Measurements from ENCODE around the gene BRSK2.
"Not testable (repeated sequence)": the region's sequence is repeated elsewhere in the genome, so short reads cannot be mapped to it uniquely, and the experiment has no call there.

BRSK2 gene

GRCh38 chr11:1428762-1429316 lies 39.1 kb downstream of the BRSK2 start:
- no peak for TF ChIP-seq POLR2A (IDR thresholded peaks at IDR 0.05; ENCODE audit: low read length)
- TF ChIP-seq GATA1 (IDR thresholded peaks at IDR 0.05; ENCODE audit: low read depth, low read length), result no peak
- DNase-seq, result no peak

GRCh38 chr11:1433568-1433967 lies 43.8 kb downstream of the BRSK2 start:
- no peak for TF ChIP-seq POLR2A (IDR thresholded peaks at IDR 0.05; ENCODE audit: low read length)
- TF ChIP-seq GATA1 (IDR thresholded peaks at IDR 0.05; ENCODE audit: low read depth, low read length), result no peak
- no peak for DNase-seq

- no peak for TF ChIP-seq POLR2A (IDR thresholded peaks at IDR 0.05; ENCODE audit: low read length)
- no peak for TF ChIP-seq GATA1 (IDR thresholded peaks at IDR 0.05; ENCODE audit: low read depth, low read length)
- no peak for DNase-seq
These were observed 44.4 kb downstream of the BRSK2 start for GRCh38 chr11:1433977-1434640.

- DNase-seq, result not testable (repeated sequence)
These were observed 45.7 kb downstream of the BRSK2 start for GRCh38 chr11:1435479-1435819.

DNA sequence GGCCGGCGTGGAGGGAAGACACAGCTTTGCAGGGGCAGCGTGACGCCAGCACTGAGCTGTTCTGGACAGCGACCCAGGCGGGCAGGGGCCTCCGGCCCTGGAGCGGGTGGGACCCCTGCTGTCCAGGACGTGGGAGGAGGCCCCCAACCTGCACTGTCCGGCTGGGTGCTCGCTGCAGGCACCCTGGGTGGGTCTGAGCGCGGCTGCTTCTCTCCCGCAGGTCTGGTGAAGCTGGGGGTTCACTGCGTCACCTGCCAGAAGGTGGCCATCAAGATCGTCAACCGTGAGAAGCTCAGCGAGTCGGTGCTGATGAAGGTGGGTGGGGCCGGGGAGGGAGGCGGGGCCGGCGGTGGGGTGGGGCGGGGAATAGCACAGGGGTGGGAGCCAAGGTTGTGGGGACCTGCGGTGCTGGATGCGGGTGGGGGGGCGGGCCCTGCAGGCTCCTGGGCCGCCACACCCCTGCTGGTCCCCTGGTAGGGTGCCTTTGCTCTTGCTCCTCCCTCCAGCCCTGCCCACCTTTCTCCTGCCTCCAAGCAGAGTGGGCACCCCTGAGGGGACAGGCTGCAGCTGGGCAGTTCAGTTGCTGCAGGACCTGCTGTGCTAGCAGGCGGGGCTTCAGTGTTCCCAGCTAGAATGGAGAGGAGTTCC lies 46.2 kb downstream of the BRSK2 start:
- TF ChIP-seq GATA1 (IDR thresholded peaks at IDR 0.05; ENCODE audit: low read depth, low read length) (no peak), POLR2A (IDR thresholded peaks at IDR 0.05; ENCODE audit: low read length) (no peak)
- peak in 1 of 2 experiments; percentile 19 for DNase-seq

DNA sequence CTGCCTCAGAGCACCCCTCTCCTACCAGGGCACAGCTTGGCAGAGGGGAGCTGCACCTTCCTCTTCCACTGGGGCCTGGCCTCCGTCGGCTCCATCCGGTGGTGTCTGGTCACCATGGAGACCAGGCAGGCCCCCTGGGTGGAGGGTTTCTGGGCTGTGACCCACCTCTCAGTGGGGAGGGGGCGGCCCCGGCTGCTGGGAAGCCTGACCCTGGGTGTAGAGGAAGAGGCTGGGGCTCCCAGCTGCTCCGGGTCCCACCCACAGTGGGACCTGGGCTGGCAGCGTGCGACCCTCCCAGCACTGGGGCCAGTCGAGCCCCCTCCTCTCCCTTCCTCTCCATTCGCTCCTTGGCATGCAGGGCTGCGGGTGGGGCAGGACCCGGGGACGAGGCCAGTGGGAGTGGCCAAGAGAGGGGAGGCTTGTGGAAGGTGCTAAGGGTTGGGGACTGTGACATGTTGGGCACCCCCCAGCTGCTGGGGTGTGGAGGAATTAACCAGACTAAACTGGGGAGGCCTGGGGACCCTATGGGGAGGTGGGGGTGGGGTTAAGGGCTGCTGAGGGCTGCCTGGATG lies 46.8 kb downstream of the BRSK2 start:
- no peak for DNase-seq
- no peak for TF ChIP-seq POLR2A (IDR thresholded peaks at IDR 0.05; ENCODE audit: low read length)
- TF ChIP-seq GATA1 (IDR thresholded peaks at IDR 0.05; ENCODE audit: low read depth, low read length), result no peak

GRCh38 chr11:1437500-1437899 lies 47.8 kb downstream of the BRSK2 start:
- TF ChIP-seq POLR2A (IDR thresholded peaks at IDR 0.05; ENCODE audit: low read length) (no peak), GATA1 (IDR thresholded peaks at IDR 0.05; ENCODE audit: low read depth, low read length) (no peak)
- no peak for DNase-seq

DNA sequence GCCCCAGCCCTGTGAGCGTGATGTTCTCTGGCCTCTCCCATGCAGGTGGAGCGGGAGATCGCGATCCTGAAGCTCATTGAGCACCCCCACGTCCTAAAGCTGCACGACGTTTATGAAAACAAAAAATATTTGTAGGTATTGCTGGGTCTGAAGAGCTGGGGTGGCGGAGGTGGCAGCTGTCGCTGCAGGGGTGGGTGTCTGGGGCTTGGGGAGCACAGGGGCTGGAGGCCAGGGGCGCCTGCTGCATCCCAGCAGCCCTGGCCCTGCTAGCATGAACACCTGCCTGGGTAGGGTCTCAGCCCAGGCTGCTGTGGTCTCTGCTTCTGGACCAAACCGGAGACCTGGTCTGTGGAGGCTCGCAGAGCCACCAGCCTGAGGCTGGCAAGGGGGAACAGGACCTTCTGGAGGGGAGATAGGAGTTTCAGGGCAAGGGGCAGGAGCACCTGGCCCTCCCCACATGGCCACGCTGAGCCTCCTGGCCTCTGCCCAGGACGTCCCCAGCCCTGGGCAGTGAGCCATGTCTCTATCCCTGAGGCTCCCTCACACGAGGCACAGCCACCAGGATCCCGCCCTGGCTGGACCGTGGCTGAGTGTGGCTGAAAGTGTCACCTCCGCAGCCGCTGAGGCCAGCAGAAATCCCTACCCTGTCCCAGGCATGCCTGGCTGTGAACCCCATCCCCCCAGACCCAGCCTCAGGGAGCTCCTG lies 48.7 kb downstream of the BRSK2 start:
- no peak for TF ChIP-seq POLR2A (IDR thresholded peaks at IDR 0.05; ENCODE audit: low read length)
- no peak for TF ChIP-seq GATA1 (IDR thresholded peaks at IDR 0.05; ENCODE audit: low read depth, low read length)
- no peak for DNase-seq

- DNase-seq, result no peak
- TF ChIP-seq POLR2A (IDR thresholded peaks at IDR 0.05; ENCODE audit: low read length) (no peak), GATA1 (IDR thresholded peaks at IDR 0.05; ENCODE audit: low read depth, low read length) (no peak)
These were observed 49.2 kb downstream of the BRSK2 start for GRCh38 chr11:1438967-1439330.

DNA sequence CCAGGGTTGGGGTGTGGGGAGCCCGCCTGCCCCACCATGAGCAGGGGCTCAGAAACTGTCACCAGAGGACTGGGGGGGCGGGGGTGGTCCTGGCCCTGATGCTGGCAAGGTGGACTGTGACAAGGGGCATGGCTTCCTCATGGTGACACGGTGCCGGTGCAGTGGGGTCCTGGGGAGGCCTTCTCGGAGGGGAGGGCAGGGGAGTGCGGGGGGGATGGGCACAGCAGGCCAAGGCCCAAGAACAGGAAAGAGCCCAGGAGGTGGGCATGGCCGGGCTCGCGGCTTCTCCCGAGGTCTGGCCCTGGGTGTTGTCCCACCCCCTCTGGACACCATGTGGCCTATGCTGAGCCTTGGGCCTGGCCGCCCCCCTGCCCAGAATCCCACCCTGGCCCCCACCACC lies 49.6 kb downstream of the BRSK2 start:
- no peak for TF ChIP-seq GATA1 (IDR thresholded peaks at IDR 0.05; ENCODE audit: low read depth, low read length)
- TF ChIP-seq POLR2A (IDR thresholded peaks at IDR 0.05; ENCODE audit: low read length), result no peak
- DNase-seq, result no peak

GRCh38 chr11:1440066-1440465 lies 50.3 kb downstream of the BRSK2 start:
- TF ChIP-seq POLR2A (IDR thresholded peaks at IDR 0.05; ENCODE audit: low read length) (no peak), GATA1 (IDR thresholded peaks at IDR 0.05; ENCODE audit: low read depth, low read length) (no peak)
- DNase-seq, result no peak

DNA sequence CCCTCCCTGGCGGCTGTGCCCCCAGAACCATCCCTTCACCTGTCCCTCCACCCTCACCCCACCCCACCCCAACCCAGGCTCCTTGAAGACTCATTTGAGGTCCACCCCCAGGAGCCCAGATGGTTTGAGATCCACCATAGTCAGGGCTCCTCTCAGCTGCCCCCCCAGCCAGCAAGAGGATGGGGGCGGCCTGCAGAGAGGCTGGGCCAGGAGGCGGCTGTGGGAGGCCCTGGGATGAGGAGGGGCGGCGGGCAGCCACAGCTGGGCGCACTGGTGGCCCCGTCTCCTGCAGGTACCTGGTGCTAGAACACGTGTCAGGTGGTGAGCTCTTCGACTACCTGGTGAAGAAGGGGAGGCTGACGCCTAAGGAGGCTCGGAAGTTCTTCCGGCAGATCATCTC lies 50.8 kb downstream of the BRSK2 start:
- TF ChIP-seq GATA1 (IDR thresholded peaks at IDR 0.05; ENCODE audit: low read depth, low read length) (no peak), POLR2A (IDR thresholded peaks at IDR 0.05; ENCODE audit: low read length) (no peak)
- no peak for DNase-seq

DNA sequence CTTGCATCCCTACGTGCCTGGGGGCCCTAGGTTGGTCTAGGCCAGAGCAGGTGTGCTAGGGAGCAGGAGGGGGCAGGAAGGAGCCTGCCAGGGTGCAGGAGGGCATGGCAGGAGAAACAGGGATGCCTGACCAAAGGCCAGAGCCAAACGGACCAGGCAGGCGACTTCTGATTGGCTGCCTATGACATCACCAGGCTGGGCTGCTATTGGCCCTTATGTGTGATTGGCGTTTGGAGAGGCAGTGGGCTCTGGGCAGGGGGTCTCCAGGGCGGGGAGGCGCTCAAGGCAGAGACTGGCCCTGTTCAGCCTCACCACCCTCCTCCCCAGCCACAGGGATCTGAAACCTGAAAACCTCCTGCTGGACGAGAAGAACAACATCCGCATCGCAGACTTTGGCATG lies 52.4 kb downstream of the BRSK2 start:
- DNase-seq, result no peak
- TF ChIP-seq POLR2A (IDR thresholded peaks at IDR 0.05; ENCODE audit: low read length), result no peak
- TF ChIP-seq GATA1 (IDR thresholded peaks at IDR 0.05; ENCODE audit: low read depth, low read length), result no peak

DNA sequence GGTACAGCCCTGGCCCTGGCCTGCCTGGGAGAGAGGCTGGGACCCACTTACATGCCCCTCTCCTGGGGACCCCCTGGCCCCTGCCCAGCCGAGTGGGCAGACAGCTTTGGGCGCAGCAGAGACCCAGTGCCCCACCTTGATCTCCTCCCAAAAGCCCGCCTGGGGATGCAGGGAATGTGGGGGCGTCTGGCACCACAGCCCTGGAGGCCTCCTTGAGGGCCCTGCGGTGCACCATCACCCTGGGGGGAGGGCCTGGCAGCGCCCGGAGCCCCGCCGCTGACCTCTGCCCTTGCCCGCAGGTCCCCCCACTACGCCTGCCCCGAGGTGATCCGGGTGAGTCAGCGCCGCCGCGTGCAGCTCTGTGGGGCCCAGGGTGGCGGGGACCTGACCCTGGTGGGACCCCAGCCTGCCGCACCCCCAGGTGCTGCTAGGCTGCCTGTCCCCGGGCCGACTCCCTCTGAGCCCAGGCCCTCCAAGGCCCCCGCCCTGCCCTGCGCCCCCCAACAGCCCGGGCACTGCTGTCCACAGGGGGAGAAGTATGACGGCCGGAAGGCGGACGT lies 53.2 kb downstream of the BRSK2 start:
- DNase-seq, result no peak

More for the DNA sequence above, 53.2 kb downstream of the BRSK2 start:
- TF ChIP-seq GATA1 (IDR thresholded peaks at IDR 0.05; ENCODE audit: low read depth, low read length) (no peak), POLR2A (IDR thresholded peaks at IDR 0.05; ENCODE audit: low read length) (no peak)

Measured in erythroblast (primary cell).